GM19351 (cell line): ENCODE results near the gene WLS.

Experiments
- ATAC-seq: cut with Tn5 transposase; IDR thresholded peaks from one replicate; pipeline ENCODE4 v1.9.1; 2021; ENCODE audit warnings: mild to moderate bottlenecking, moderate library complexity; ENCODE audit not compliant: unreplicated experiment

The WLS gene

GRCh38 chr1:68142036-68142435 is 90.3 kb downstream of the WLS start:
- ATAC-seq = no peak

GRCh38 chr1:68141071-68142021 is 91.0 kb downstream of the WLS start:
- no peak for ATAC-seq

GRCh38 chr1:68140536-68140935 is 91.8 kb downstream of the WLS start:
- ATAC-seq = no peak

GRCh38 chr1:68136187-68136586 is 96.1 kb downstream of the WLS start:
- ATAC-seq = no peak

- no peak for ATAC-seq
Observed at GRCh38 chr1:68132426-68133130, 99.7 kb downstream of the WLS start.

GRCh38 chr1:68131261-68131660 is 101.1 kb downstream of the WLS start:
- ATAC-seq = no peak

GRCh38 chr1:68129536-68130250 is 102.6 kb downstream of the WLS start:
- ATAC-seq = no peak

- no peak for ATAC-seq
Observed at GRCh38 chr1:68128820-68129219, 103.5 kb downstream of the WLS start.

GRCh38 chr1:68128157-68128556 is 104.2 kb downstream of the WLS start:
- peak; percentile 82 for ATAC-seq

- no peak for ATAC-seq
Observed at GRCh38 chr1:68121536-68121935, 110.8 kb downstream of the WLS start.

- ATAC-seq = peak; percentile 84
Observed at GRCh38 chr1:68120136-68120791, 112.1 kb downstream of the WLS start.

GRCh38 chr1:68119445-68119844 is 112.9 kb downstream of the WLS start:
- ATAC-seq = no peak

GRCh38 chr1:68117416-68117815 is 114.9 kb downstream of the WLS start:
- no peak for ATAC-seq

GRCh38 chr1:68116643-68117235 is 115.6 kb downstream of the WLS start:
- ATAC-seq = no peak

- no peak for ATAC-seq
Observed at GRCh38 chr1:68115308-68115707, 117.0 kb downstream of the WLS start.

- ATAC-seq = no peak
Observed at GRCh38 chr1:68113966-68114365, 118.4 kb downstream of the WLS start.

- no peak for ATAC-seq
Observed at GRCh38 chr1:68112835-68113243, 119.5 kb downstream of the WLS start.

GRCh38 chr1:68111519-68112436 is 120.5 kb downstream of the WLS start:
- ATAC-seq = peak; percentile 51

GRCh38 chr1:68107771-68108170 is 124.6 kb downstream of the WLS start:
- ATAC-seq = no peak
